ENCODE measurements around the gene TIMM29. TPM values are rescaled to one million over a fixed set of nuclear protein-coding genes. Genes with fewer than 3 reads are reported as not detected.

The TIMM29 gene
- total and polyA plus RNA-seq, 7 donors: 9.6 to 28.5 (median 22.6) TPM

GRCh38 chr19:10885201-10886169 is 43.1 kb upstream of the TIMM29 start:
- Histone ChIP-seq H3K9me3 (no peaks in the 10 kb centered on the region), H3K36me3 (no peaks in the 10 kb centered on the region), H3K27me3 (no peaks in the 10 kb centered on the region), H3K4me3 (no peak overlapping the region), H3K27ac (peak overlapping the region in 3 of 4 donors; percentile 73 to 78 (median 78)), H3K4me1 (peaks cover 0 to 79% (median 71%) of the 10 kb centered on the region in 4 donors)
- DNase-seq: no peak
- TF ChIP-seq EP300 (IDR thresholded peaks at IDR 0.05) (no peak), POLR2AphosphoS5 (IDR thresholded peaks at IDR 0.05) (no peak), POLR2A (IDR thresholded peaks at IDR 0.05) (no peak)
- intact Hi-C loops (cut with DNase I): loop anchor here (2.0 kb wide), 1 partner anchor 17 kb away; no protein-coding TSS in a partner anchor
- WGBS, 2 donors: 82 to 91% methylated on average over 20 of the region's 20 CpGs

GRCh38 chr19:10887616-10888367 is 40.8 kb upstream of the TIMM29 start:
- Histone ChIP-seq H3K27ac (peak overlapping the region in 3 of 4 donors; percentile 15 to 78 (median 54)), H3K9me3 (no peaks in the 10 kb centered on the region), H3K36me3 (no peaks in the 10 kb centered on the region), H3K4me3 (no peak overlapping the region), H3K27me3 (no peaks in the 10 kb centered on the region), H3K4me1 (peaks cover 0 to 77% (median 69%) of the 10 kb centered on the region in 4 donors)
- intact Hi-C loops (cut with DNase I): loop anchor here (2.0 kb wide), 1 partner anchor 15 kb away; no protein-coding TSS in a partner anchor
- TF ChIP-seq POLR2A (IDR thresholded peaks at IDR 0.05) (no peak), POLR2AphosphoS5 (IDR thresholded peaks at IDR 0.05) (no peak), EP300 (IDR thresholded peaks at IDR 0.05) (no peak), CTCF (IDR thresholded peaks at IDR 0.05) (no peak)
- WGBS, 2 donors: 81 to 88% methylated on average over 9 of the region's 9 CpGs
- no peak for DNase-seq

- intact Hi-C loops (cut with DNase I): no loop called here
- Histone ChIP-seq H3K27me3 (no peaks in the 10 kb centered on the region), H3K4me1 (peaks cover 0 to 74% (median 68%) of the 10 kb centered on the region in 4 donors), H3K9me3 (no peaks in the 10 kb centered on the region), H3K36me3 (no peaks in the 10 kb centered on the region), H3K4me3 (no peak overlapping the region), H3K27ac (peak overlapping the region in 3 of 4 donors; percentile 15 to 78 (median 54))
- TF ChIP-seq POLR2AphosphoS5 (IDR thresholded peaks at IDR 0.05) (no peak), CTCF (IDR thresholded peaks at IDR 0.05) (no peak), POLR2A (IDR thresholded peaks at IDR 0.05) (no peak), EP300 (IDR thresholded peaks at IDR 0.05) (no peak)
- no peak for DNase-seq
- WGBS, 2 donors: 40 to 57% methylated on average over 13 of the region's 13 CpGs
These were observed 40.2 kb upstream of the TIMM29 start for GRCh38 chr19:10888421-10888866.

GRCh38 chr19:10889880-10890279 is 38.7 kb upstream of the TIMM29 start:
- H3K4me1 ChIP-seq: peaks cover 0 to 73% (median 66%) of the 10 kb centered on the region in 4 donors
- intact Hi-C loops (cut with DNase I): no loop called here
- DNase-seq: no peak
- no peaks in the 10 kb centered on the region for H3K27me3 ChIP-seq
- no peak for TF ChIP-seq CTCF (IDR thresholded peaks at IDR 0.05)
- TF ChIP-seq EP300 (IDR thresholded peaks at IDR 0.05): no peak
- TF ChIP-seq POLR2A (IDR thresholded peaks at IDR 0.05): no peak
- no peak for TF ChIP-seq POLR2AphosphoS5 (IDR thresholded peaks at IDR 0.05)
- no peak overlapping the region for H3K4me3 ChIP-seq
- 94% methylated on average over 4 of the region's 4 CpGs for WGBS, 2 donors
- H3K27ac ChIP-seq: no peak overlapping the region
- H3K36me3 ChIP-seq: no peaks in the 10 kb centered on the region
- H3K9me3 ChIP-seq: no peaks in the 10 kb centered on the region

All from sigmoid colon (tissue), 7 donors.